ENCODE results near the gene RTRAF. TPM values are rescaled to one million over a fixed set of nuclear protein-coding genes. Genes with fewer than 3 reads are reported as not detected.

Gene RTRAF
- total and polyA plus RNA-seq, 9 donors = 47.4 to 223 (median 157) TPM

- Histone ChIP-seq H3K36me3 (no peaks in the 10 kb centered on the region), H3K4me1 (ENCODE audit: insufficient read depth) (no peaks in the 10 kb centered on the region), H3K9me3 (no peaks in the 10 kb centered on the region), H3K27me3 (no peaks in the 10 kb centered on the region), H3K4me3 (no peak overlapping the region), H3K27ac (no peak overlapping the region)
- intact Hi-C loops (cut with DNase I) = loop anchor here in 1 of 4 donors (10.0 kb wide), 1 partner anchor 95 kb away; no protein-coding TSS in a partner anchor
- WGBS, 3 donors = 50 to 59% (median 50%) methylated on average over 6 of the region's 6 CpGs
- DNase-seq = no peak
- TF ChIP-seq POLR2A (IDR thresholded peaks at IDR 0.05) (no peak), CTCF (IDR thresholded peaks at IDR 0.05) (no peak), EP300 (IDR thresholded peaks at IDR 0.05) (no peak)
Observed at GRCh38 chr14:51969852-51970540, 19.4 kb upstream of the RTRAF start.

GRCh38 chr14:51972566-51972965, 16.8 kb upstream of the RTRAF start:
- WGBS, 3 donors = 92 to 97% (median 94%) methylated on average over 7 of the region's 7 CpGs
- Histone ChIP-seq H3K27ac (no peak overlapping the region), H3K4me3 (no peak overlapping the region), H3K27me3 (no peaks in the 10 kb centered on the region), H3K4me1 (ENCODE audit: insufficient read depth) (no peaks in the 10 kb centered on the region), H3K36me3 (no peaks in the 10 kb centered on the region), H3K9me3 (no peaks in the 10 kb centered on the region)
- intact Hi-C loops (cut with DNase I) = loop anchor here in 1 of 4 donors (10.0 kb wide), 1 partner anchor 98 kb away; no protein-coding TSS in a partner anchor
- no peak for DNase-seq
- TF ChIP-seq EP300 (IDR thresholded peaks at IDR 0.05) (no peak), POLR2A (IDR thresholded peaks at IDR 0.05) (no peak), CTCF (IDR thresholded peaks at IDR 0.05) (no peak)

GRCh38 chr14:51977075-51977474, 12.3 kb upstream of the RTRAF start:
- Histone ChIP-seq H3K4me1 (ENCODE audit: insufficient read depth) (peaks cover 3% of the 10 kb centered on the region), H3K4me3 (no peak overlapping the region), H3K36me3 (no peaks in the 10 kb centered on the region), H3K9me3 (no peaks in the 10 kb centered on the region), H3K27me3 (no peaks in the 10 kb centered on the region), H3K27ac (no peak overlapping the region)
- intact Hi-C loops (cut with DNase I) = loop anchor here in 2 of 4 donors (5.0 to 10.0 kb wide), 2 partner anchors 102 to 695 kb away; no protein-coding TSS in a partner anchor
- DNase-seq = no peak
- no peak for TF ChIP-seq CTCF (IDR thresholded peaks at IDR 0.05)
- no peak for TF ChIP-seq EP300 (IDR thresholded peaks at IDR 0.05)
- no peak for TF ChIP-seq POLR2A (IDR thresholded peaks at IDR 0.05)
- WGBS, 3 donors = 18 to 53% (median 23%) methylated on average over 5 of the region's 5 CpGs

GRCh38 chr14:51978681-51979085, 10.7 kb upstream of the RTRAF start:
- no peaks in the 10 kb centered on the region for H3K36me3 ChIP-seq
- H3K9me3 ChIP-seq = no peaks in the 10 kb centered on the region
- TF ChIP-seq EP300 (IDR thresholded peaks at IDR 0.05) (no peak), POLR2A (IDR thresholded peaks at IDR 0.05) (no peak), CTCF (IDR thresholded peaks at IDR 0.05) (no peak)
- WGBS, 3 donors = 18 to 28% (median 24%) methylated on average over 2 of the region's 2 CpGs
- DNase-seq = no peak
- intact Hi-C loops (cut with DNase I) = loop anchor here in 2 of 4 donors (5.0 to 10.0 kb wide), 2 partner anchors 104 to 696 kb away; no protein-coding TSS in a partner anchor
- H3K4me1 ChIP-seq (ENCODE audit: insufficient read depth) = peaks cover 3% of the 10 kb centered on the region
- H3K4me3 ChIP-seq = no peak overlapping the region
- H3K27me3 ChIP-seq = no peaks in the 10 kb centered on the region
- no peak overlapping the region for H3K27ac ChIP-seq

Data from ovary (tissue), 9 donors.